ENCODE measurements around the gene TUG1. TPM values are rescaled to one million over a fixed set of nuclear protein-coding genes. Genes with fewer than 3 reads are reported as not detected.

Gene TUG1
- total RNA-seq, 3 donors from 2014 or later = 68.2 to 83.2 (median 72.0) TPM

DNA sequence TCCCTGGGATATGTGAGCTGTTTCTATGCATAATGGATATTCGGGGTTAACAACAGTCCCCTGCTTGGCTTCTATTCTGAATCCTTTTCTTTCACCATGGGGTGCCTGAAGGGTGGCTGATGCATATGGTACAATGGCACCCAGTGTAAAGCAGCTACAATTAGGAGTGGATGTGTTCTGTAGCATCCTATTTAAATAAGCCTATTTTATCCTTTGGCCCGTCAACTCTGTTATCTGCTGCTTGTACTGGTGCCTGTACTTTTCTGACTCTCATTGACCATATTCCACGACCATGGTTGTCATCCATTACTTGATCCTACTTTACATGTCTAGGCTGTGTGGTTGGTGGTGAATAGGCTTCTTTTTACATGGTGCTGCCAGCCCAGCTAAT lies 1.3 kb downstream of the TUG1 start:
- peaks cover 12% of the 10 kb centered on the region for H3K36me3 ChIP-seq (ENCODE audit: low read depth)
- peaks cover 31% of the 10 kb centered on the region for H3K9me3 ChIP-seq
- H3K4me1 ChIP-seq (ENCODE audit: low read depth) = peaks cover 7% of the 10 kb centered on the region
- TF ChIP-seq, protein P1, sequence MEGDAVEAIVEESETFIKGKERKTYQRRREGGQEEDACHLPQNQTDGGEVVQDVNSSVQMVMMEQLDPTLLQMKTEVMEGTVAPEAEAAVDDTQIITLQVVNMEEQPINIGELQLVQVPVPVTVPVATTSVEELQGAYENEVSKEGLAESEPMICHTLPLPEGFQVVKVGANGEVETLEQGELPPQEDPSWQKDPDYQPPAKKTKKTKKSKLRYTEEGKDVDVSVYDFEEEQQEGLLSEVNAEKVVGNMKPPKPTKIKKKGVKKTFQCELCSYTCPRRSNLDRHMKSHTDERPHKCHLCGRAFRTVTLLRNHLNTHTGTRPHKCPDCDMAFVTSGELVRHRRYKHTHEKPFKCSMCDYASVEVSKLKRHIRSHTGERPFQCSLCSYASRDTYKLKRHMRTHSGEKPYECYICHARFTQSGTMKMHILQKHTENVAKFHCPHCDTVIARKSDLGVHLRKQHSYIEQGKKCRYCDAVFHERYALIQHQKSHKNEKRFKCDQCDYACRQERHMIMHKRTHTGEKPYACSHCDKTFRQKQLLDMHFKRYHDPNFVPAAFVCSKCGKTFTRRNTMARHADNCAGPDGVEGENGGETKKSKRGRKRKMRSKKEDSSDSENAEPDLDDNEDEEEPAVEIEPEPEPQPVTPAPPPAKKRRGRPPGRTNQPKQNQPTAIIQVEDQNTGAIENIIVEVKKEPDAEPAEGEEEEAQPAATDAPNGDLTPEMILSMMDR (IDR thresholded peaks at IDR 0.05) = no peak
- ATAC-seq (no peak), DNase-seq (no peak)
- H3K4me3 ChIP-seq = no peak overlapping the region
- intact Hi-C loops (cut with DNase I, micrococcal nuclease) = no loop called here

DNA sequence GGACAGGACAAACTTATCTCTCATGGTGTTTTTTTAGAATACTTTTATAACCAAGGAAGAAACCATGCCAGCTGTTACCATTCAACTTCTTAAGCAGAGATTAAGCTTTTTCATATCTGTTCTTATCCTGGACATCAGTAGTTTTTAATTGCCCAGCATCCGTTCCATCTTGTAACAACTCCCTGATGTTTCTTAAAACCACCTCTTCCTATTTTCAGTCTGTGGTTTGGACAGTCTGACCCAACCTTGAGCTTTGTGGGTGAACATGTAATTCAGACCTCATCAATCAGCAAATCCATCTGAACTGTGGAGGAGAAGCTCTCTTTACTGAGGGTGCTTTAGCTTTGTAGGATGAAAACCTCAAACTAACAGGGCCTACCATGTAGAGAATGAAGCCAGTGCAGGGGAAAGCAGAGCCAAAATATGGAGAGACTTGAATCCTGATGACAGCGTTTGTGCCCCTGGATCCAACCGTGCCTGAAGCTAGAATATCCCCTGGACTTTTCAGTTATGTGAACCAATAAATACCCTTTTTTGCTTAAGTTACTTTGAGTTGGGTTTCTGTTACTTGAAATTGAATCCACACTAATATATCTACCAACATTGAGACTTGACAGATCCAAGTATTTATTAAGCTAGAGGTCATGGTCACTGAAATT lies 9.4 kb downstream of the TUG1 start:
- Histone ChIP-seq H3K4me3 (no peak overlapping the region), H3K9me3 (peaks cover 65% of the 10 kb centered on the region), H3K4me1 (ENCODE audit: low read depth) (no peaks in the 10 kb centered on the region), H3K36me3 (ENCODE audit: low read depth) (peaks cover under 1% of the 10 kb centered on the region)
- DNase-seq (no peak), ATAC-seq (no peak)
- TF ChIP-seq, protein P1 (IDR thresholded peaks at IDR 0.05) = no peak
- intact Hi-C loops (cut with DNase I, micrococcal nuclease) = no loop called here

DNA sequence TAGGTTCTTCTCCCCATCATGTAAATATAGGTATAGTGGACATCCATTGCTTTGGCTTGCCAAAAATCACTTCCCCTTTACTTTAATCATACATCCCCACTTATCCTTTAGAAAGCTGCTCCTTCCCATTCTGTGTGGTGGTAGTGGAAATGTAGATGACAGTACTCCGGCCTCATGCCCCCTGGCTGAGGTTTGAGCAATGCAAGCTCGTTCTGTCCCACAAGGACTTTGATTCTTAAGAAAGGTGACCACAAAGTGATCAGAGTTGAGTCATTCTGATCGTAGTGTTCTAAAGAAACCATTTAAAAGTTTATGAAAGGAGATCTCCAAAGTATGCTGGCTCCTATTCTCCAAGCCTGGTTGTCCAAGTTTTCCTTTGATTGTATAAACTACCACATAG lies 10.9 kb downstream of the TUG1 start:
- TF ChIP-seq, protein P1 (IDR thresholded peaks at IDR 0.05) = no peak
- ATAC-seq = no peak
- Histone ChIP-seq H3K4me3 (no peak overlapping the region), H3K4me1 (ENCODE audit: low read depth) (no peaks in the 10 kb centered on the region), H3K9me3 (peaks cover 52% of the 10 kb centered on the region), H3K36me3 (ENCODE audit: low read depth) (no peaks in the 10 kb centered on the region)
- no peak for DNase-seq
- intact Hi-C loops (cut with DNase I, micrococcal nuclease) = no loop called here

DNA sequence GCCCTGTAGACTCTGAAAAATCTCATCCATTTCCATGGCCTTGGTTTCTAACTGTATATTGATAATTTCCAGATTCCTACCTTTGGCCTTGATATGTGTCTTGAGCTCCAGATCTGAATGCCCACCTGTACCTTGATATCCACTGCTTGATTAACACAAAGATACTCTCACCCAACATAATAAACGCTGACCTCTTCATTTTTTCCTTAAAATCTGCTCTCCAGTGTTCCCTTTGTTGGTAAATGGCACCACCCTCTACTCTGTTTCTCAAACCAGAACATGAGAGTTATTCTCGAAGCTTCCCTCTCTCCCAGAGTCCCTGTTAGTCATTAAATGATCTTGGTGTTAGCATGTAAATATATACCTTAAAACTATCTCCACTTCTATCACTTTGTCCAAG lies 13.4 kb downstream of the TUG1 start:
- Histone ChIP-seq H3K9me3 (peaks cover 26% of the 10 kb centered on the region), H3K4me1 (ENCODE audit: low read depth) (no peaks in the 10 kb centered on the region), H3K36me3 (ENCODE audit: low read depth) (no peaks in the 10 kb centered on the region), H3K4me3 (no peak overlapping the region)
- intact Hi-C loops (cut with DNase I, micrococcal nuclease) = no loop called here
- ATAC-seq = no peak
- no peak for DNase-seq
- TF ChIP-seq, protein P1 (IDR thresholded peaks at IDR 0.05) = no peak

DNA sequence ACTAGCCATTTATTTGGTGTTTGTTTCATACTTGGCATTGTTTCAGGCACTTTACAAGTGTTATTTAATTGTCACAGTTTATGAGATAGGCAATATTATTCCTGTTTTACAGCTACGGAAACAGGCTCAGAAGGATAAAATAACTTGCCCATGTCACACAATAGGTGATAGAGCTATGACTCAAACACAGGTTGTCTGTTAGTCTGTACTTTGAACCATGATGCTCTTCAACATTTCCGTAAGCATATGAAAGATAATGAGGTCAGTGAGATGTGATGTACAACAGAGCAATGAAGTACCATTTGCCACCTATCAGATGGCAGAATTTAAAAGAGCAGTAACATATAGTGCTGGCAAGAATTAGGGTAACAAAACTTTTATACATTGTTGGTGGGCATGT lies 15.3 kb downstream of the TUG1 start:
- intact Hi-C loops (cut with DNase I, micrococcal nuclease) = no loop called here
- ATAC-seq (peak; percentile 98), DNase-seq (no peak)

More for the DNA sequence above, 15.3 kb downstream of the TUG1 start:
- Histone ChIP-seq H3K9me3 (peaks cover 10% of the 10 kb centered on the region), H3K4me1 (ENCODE audit: low read depth) (no peaks in the 10 kb centered on the region), H3K36me3 (ENCODE audit: low read depth) (no peaks in the 10 kb centered on the region), H3K4me3 (no peak overlapping the region)
- TF ChIP-seq, protein P1 (IDR thresholded peaks at IDR 0.05) = no peak

Data from mucosa of descending colon (tissue), 3 donors.